Measurements from ENCODE around the gene DCAF7. TPM values are rescaled to one million over a fixed set of nuclear protein-coding genes. Genes with fewer than 3 reads are reported as not detected.

The DCAF7 gene
- total RNA-seq, 4 donors from 2014 or later = 32.2 to 65.3 (median 48.9) TPM

- no peaks in the 10 kb centered on the region for H3K27me3 ChIP-seq
- no peaks in the 10 kb centered on the region for H3K36me3 ChIP-seq
- peaks cover 0 to 24% (median 0%) of the 10 kb centered on the region in 4 donors for H3K4me1 ChIP-seq
- TF ChIP-seq POLR2A (IDR thresholded peaks at IDR 0.05) (no peak), CTCF (IDR thresholded peaks at IDR 0.05) (no peak)
- no peak for DNase-seq
- no peak overlapping the region for H3K4me3 ChIP-seq
- H3K9me3 ChIP-seq = no peaks in the 10 kb centered on the region
- H3K27ac ChIP-seq = no peak overlapping the region
These were observed 22.1 kb upstream of the DCAF7 start for GRCh38 chr17:63528183-63528582.

- no peak for TF ChIP-seq POLR2A (IDR thresholded peaks at IDR 0.05)
- no peak for TF ChIP-seq CTCF (IDR thresholded peaks at IDR 0.05)
- no peaks in the 10 kb centered on the region for H3K36me3 ChIP-seq
- peaks cover 0 to 13% (median 0%) of the 10 kb centered on the region in 4 donors for H3K4me1 ChIP-seq
- no peak overlapping the region for H3K27ac ChIP-seq
- no peaks in the 10 kb centered on the region for H3K27me3 ChIP-seq
- H3K9me3 ChIP-seq = no peaks in the 10 kb centered on the region
- peak in 1 of 3 donors; percentile 59 for DNase-seq
- H3K4me3 ChIP-seq = no peak overlapping the region
These were observed 20.3 kb upstream of the DCAF7 start for GRCh38 chr17:63529711-63530556.

- Histone ChIP-seq H3K27ac (no peak overlapping the region), H3K27me3 (no peaks in the 10 kb centered on the region), H3K36me3 (no peaks in the 10 kb centered on the region), H3K4me1 (peaks cover 0 to 13% (median 0%) of the 10 kb centered on the region in 4 donors), H3K9me3 (no peaks in the 10 kb centered on the region), H3K4me3 (no peak overlapping the region)
- TF ChIP-seq POLR2A (IDR thresholded peaks at IDR 0.05) = no peak
- TF ChIP-seq CTCF (IDR thresholded peaks at IDR 0.05) = no peak
- DNase-seq = no peak
These were observed 19.7 kb upstream of the DCAF7 start for GRCh38 chr17:63530557-63531021.

GRCh38 chr17:63531022-63531965 is 19.0 kb upstream of the DCAF7 start:
- H3K27me3 ChIP-seq = no peaks in the 10 kb centered on the region
- no peaks in the 10 kb centered on the region for H3K9me3 ChIP-seq
- H3K4me1 ChIP-seq = peaks cover 0 to 13% (median 0%) of the 10 kb centered on the region in 4 donors
- DNase-seq = peak in 1 of 3 donors; percentile 41
- H3K27ac ChIP-seq = no peak overlapping the region
- no peak overlapping the region for H3K4me3 ChIP-seq
- TF ChIP-seq POLR2A (IDR thresholded peaks at IDR 0.05) = no peak
- no peak for TF ChIP-seq CTCF (IDR thresholded peaks at IDR 0.05)
- no peaks in the 10 kb centered on the region for H3K36me3 ChIP-seq

- Histone ChIP-seq H3K9me3 (no peaks in the 10 kb centered on the region), H3K36me3 (no peaks in the 10 kb centered on the region), H3K4me1 (peaks cover 0 to 21% (median 3%) of the 10 kb centered on the region in 4 donors), H3K4me3 (no peak overlapping the region), H3K27ac (no peak overlapping the region), H3K27me3 (peaks cover 0 to 9% of the 10 kb centered on the region in 2 donors)
- TF ChIP-seq CTCF (IDR thresholded peaks at IDR 0.05) (no peak), POLR2A (IDR thresholded peaks at IDR 0.05) (no peak)
- no peak for DNase-seq
These were observed 16.7 kb upstream of the DCAF7 start for GRCh38 chr17:63533433-63534077.

All from Peyer's patch (tissue), 4 donors.